ENCODE results near the gene NARS2. TPM values are rescaled to one million over a fixed set of nuclear protein-coding genes. Genes with fewer than 3 reads are reported as not detected.
A peak's percentile ranks its signal among the peaks of the same experiment; 100 is the strongest.

NARS2 gene
- total and polyA plus RNA-seq, 7 donors: 12.8 to 22.3 (median 14.5) TPM

DNA sequence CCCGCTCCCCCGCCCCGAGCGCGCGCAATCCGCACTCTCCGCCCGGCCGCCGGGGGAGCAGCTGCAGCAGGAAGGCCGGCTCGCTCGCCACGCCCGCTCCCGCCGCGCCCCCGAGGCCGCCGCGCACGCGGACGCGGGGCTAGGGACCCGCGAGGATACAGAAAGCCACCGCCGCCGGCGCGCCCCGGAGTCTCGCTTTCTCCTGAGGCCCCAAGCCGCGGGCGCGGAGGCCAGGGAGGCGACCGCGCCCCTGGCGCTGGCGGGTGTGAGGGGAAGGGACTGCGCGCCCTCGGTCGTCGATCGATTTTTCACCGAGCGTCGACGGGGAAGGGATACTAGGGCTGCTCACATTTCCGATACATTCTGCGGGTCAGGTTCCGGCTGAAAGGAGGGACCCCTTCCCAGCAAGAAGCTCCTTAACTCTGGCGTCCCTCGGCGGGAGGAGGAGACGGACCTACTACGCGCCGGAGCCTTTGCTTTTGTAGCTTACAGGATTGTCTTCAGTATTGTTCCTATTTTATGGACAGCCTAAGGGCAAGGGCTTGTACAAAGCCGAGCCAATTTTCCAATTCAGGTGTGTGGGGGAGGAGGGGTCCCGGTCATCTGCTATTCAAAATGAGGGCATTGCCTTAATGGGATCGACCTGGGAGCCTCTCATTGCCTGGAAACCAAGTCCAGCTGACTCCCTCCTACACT is 156.6 kb downstream of the NARS2 start:
- peak; percentile 87 to 90 for DNase-seq
- 0 to 1% (median 0%) methylated on average over 36 to 68 of the region's 68 CpGs for WGBS, 3 donors
- ATAC-seq: peak; percentile 75 to 84 (median 76)
- intact Hi-C loops (cut with DNase I): loop anchor here (5.0 to 10.0 kb wide), 3 partner anchors 63 to 191 kb away; no protein-coding TSS in a partner anchor
- H3K9me3 ChIP-seq: no peaks in the 10 kb centered on the region
- no peaks in the 10 kb centered on the region for H3K27me3 ChIP-seq (ENCODE audit: insufficient read depth in 3 of 3, low read length in 2 of 3)
- peak overlapping the region; percentile 70 for H3K27ac ChIP-seq
- TF ChIP-seq, protein P1, sequence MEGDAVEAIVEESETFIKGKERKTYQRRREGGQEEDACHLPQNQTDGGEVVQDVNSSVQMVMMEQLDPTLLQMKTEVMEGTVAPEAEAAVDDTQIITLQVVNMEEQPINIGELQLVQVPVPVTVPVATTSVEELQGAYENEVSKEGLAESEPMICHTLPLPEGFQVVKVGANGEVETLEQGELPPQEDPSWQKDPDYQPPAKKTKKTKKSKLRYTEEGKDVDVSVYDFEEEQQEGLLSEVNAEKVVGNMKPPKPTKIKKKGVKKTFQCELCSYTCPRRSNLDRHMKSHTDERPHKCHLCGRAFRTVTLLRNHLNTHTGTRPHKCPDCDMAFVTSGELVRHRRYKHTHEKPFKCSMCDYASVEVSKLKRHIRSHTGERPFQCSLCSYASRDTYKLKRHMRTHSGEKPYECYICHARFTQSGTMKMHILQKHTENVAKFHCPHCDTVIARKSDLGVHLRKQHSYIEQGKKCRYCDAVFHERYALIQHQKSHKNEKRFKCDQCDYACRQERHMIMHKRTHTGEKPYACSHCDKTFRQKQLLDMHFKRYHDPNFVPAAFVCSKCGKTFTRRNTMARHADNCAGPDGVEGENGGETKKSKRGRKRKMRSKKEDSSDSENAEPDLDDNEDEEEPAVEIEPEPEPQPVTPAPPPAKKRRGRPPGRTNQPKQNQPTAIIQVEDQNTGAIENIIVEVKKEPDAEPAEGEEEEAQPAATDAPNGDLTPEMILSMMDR (IDR thresholded peaks at IDR 0.05): peak; percentile 26
- no peaks in the 10 kb centered on the region for H3K36me3 ChIP-seq (ENCODE audit: insufficient read depth in 1 of 2, low read depth in 1 of 2)
- H3K4me3 ChIP-seq: peak overlapping the region; percentile 81
- peaks cover 18% of the 10 kb centered on the region for H3K4me1 ChIP-seq

DNA sequence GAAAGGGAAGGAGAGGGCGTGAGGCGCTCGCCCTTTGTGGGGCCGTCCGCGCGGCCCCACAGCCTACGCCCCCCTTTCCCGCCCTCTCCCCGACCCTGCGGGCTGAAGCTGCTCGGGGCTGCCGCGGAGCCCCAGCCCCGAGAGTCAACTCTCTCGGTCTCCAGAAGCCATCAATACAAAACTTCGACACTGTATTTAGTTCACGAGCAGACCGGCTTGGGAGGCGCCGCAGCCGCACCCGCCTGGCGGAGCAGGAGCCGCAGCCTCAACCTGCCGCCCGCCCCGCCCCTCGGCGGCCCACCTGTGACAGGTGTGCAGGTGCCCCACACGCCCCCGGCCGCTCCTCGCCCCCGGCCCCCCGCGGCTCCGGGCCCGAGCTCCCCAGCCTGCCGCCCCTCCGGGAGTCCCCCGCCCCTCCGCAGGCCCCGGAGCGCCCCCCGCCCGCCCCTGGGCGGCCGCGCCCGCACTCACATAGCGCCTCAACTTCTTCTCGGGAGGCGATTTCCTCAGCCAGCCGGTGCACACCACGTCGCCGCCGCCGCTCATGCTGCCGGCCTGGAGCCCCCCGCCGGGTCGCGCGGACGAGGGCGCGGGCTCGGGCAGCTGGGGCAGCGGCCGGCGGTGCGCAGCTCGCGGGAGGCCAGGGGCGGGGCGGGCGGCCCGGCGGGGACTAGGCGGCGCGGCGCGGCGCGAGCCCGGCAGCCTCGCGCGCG is 157.3 kb downstream of the NARS2 start, which contains the start of gene GAB2:
Gene GAB2 (minus strand): TSS at position 646 of the 713 bp plus-strand sequence. CDS start 100 bp downstream, at position 546.
- TF ChIP-seq, protein P1 (IDR thresholded peaks at IDR 0.05): no peak
- peak in 1 of 4 donors; percentile 8 for ATAC-seq

DNA sequence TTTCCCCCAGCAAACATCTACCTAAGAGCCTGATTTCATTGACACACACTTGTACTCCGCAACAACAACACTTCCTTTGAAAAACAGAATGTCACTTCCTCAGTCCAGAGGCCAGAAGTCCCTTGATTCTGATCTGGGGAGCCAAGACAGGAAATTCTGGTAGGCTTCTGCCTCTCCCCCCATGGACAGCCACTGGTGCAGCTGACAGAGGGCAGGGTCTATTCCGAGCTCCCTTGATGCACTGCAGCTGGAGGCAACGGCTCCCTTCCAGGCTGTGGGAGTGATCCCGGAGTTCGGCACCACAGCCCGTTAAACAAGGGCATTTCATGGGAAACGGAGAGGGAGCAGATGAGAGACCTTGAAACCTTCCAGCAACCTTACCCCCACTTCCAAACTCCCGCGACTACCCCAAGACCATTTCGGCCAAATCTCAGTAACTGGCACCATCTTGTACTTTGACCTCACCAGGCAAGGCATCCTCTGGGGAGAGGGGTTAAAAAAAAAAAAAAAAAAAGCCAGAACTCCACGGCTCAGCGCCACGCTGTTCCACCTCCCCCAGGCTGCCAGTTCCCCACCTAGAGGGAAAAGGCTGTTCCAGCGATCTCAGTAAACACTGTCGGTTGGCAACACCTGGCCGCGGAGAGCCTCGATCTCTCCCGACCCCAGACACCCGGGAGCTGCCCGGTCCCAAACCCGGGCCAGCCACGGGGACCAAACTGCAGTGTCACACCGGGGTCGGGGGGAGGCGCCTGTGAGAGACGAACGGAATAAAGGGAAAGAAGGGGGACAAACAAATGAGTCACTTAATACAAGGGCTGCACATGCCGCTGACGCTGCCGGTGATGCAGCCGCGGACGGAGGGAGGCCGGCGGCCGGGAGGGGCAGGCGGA is 158.1 kb downstream of the NARS2 start:
- intact Hi-C loops (cut with DNase I): loop anchor here (5.0 to 10.0 kb wide), 3 partner anchors 62 to 189 kb away; no protein-coding TSS in a partner anchor
- Histone ChIP-seq H3K27me3 (ENCODE audit: insufficient read depth in 3 of 3, low read length in 2 of 3) (no peaks in the 10 kb centered on the region), H3K9me3 (no peaks in the 10 kb centered on the region), H3K36me3 (ENCODE audit: insufficient read depth in 1 of 2, low read depth in 1 of 2) (no peaks in the 10 kb centered on the region), H3K4me3 (peak overlapping the region; percentile 81), H3K4me1 (peaks cover 18% of the 10 kb centered on the region), H3K27ac (peak overlapping the region; percentile 86)
- DNase-seq (peak; percentile 88 to 91), ATAC-seq (peak; percentile 75 to 84 (median 78))
- 2 to 3% (median 3%) methylated on average over 31 to 38 of the region's 38 CpGs for WGBS, 3 donors
- TF ChIP-seq, protein P1 (IDR thresholded peaks at IDR 0.05): peak; percentile 36

More for the DNA sequence above, 157.3 kb downstream of the NARS2 start, which contains the start of gene GAB2:
- Histone ChIP-seq H3K9me3 (no peaks in the 10 kb centered on the region), H3K27ac (peak within 1 kb of the TSS; percentile 86), H3K4me3 (peak within 1 kb of the TSS; percentile 81), H3K36me3 (ENCODE audit: insufficient read depth in 1 of 2, low read depth in 1 of 2) (no peaks in the 10 kb centered on the region), H3K27me3 (ENCODE audit: insufficient read depth in 3 of 3, low read length in 2 of 3) (no peaks in the 10 kb centered on the region), H3K4me1 (peaks cover 18% of the 10 kb centered on the region)
- 0 to 1% (median 0%) methylated on average over 6 to 93 of the region's 93 CpGs for WGBS, 3 donors
- intact Hi-C loops (cut with DNase I): loop anchor here (5.0 to 10.0 kb wide), 3 partner anchors 63 to 190 kb away; no protein-coding TSS in a partner anchor
- no peak for DNase-seq

DNA sequence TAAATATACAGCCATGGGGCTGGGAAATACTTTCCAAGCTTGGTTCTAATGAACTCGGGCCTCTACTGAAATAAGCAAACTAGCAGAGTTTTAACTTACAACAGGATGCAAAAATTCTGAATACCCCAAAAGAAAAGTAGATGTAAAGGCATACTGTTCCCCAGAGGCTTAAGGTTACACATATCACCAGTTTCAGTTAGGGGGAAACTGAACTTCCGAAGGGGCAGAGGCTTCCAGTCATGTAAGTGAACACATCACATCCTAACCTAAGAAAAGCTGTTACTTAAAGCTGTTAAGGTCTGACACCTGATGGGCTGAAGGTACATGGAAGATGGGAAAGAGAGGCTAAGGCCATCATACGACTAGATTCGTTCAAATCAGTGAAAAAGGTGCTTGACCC is 159.3 kb downstream of the NARS2 start:
- Histone ChIP-seq H3K36me3 (ENCODE audit: insufficient read depth in 1 of 2, low read depth in 1 of 2) (no peaks in the 10 kb centered on the region), H3K27ac (no peak overlapping the region), H3K27me3 (ENCODE audit: insufficient read depth in 3 of 3, low read length in 2 of 3) (no peaks in the 10 kb centered on the region), H3K4me3 (no peak overlapping the region), H3K9me3 (peaks cover under 1% of the 10 kb centered on the region), H3K4me1 (peaks cover 18% of the 10 kb centered on the region)
- ATAC-seq (no peak), DNase-seq (no peak)
- intact Hi-C loops (cut with DNase I): loop anchor here (5.0 to 10.0 kb wide), 3 partner anchors 61 to 188 kb away; no protein-coding TSS in a partner anchor
- 74 to 80% (median 79%) methylated on average over 4 of the region's 4 CpGs for WGBS, 3 donors
- TF ChIP-seq, protein P1 (IDR thresholded peaks at IDR 0.05): no peak
